Gastroesophageal sphincter (tissue), 3 donors: ENCODE data around the gene ZMYM3.

ENCODE experiments used
- EP300 ChIP-seq: sonication (generic); formaldehyde crosslinking; IDR thresholded peaks from one replicate; pipeline ENCODE4 v1.6.1; 2017; ENCODE audit warnings: antibody characterized with exemption, mild to moderate bottlenecking
- POLR2A ChIP-seq, 2 donors: fragments of 450-650 bp; IDR thresholded peaks; one replicate each; pipeline ENCODE4 v1.6.1; 2017; ENCODE audit warnings: antibody characterized with exemption in 2 of 2, mild to moderate bottlenecking in 2 of 2, moderate library complexity in 1 of 2
- TF ChIP-seq, protein P1 (sequence below), 4 experiments: fragments of 200-600 bp in 2 of 4; fragments of 450-650 bp in 2 of 4; sonication (generic) in 1 of 4; IDR thresholded peaks; one replicate each; pipeline ENCODE4 v1.5.1; 2017 to 2019; ENCODE audit warnings: antibody characterized with exemption in 4 of 4, mild to moderate bottlenecking in 2 of 4, moderate library complexity in 2 of 4

DNA sequence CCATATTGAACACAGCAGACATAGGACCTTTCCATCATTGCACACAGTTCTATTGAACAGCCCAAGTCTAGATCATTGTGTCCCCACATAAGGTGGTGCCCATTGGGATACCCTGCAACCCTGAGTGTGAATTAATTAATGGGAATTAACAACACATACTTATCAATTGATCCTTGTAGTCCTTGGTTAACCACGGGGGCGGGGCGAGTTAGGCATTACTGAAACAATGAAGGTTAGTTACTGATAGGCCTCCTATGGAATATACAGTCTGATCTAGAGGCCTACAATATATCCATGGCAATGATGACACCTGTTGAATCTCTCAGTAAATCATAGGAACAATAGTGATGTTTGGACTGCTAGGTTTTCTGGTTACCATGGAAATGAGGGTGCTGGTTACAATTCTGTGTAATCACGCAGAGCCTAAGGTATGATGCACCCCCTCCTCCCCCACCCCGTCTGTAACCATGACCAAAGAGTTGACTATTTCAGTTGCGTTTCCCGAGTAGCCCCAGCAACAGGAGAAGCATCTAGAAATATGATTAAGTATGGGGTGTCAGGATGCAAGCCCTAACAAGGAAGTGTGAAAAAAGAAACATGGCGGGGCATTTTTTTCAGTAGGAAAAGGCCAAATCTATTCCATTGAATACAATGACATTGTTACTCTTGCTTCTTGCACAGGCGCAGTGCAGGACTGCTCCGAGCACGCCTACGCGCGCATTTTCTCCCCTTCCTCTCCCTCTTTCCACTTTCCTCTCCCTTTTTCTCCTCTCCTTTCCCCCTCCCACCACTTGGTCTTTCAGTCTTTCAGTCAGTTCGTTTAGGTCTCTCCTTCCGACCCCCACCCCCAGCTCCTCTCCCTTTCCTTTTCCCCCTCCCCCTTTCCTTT, 28.8 kb upstream of the ZMYM3 start:
- TF ChIP-seq, protein P1, sequence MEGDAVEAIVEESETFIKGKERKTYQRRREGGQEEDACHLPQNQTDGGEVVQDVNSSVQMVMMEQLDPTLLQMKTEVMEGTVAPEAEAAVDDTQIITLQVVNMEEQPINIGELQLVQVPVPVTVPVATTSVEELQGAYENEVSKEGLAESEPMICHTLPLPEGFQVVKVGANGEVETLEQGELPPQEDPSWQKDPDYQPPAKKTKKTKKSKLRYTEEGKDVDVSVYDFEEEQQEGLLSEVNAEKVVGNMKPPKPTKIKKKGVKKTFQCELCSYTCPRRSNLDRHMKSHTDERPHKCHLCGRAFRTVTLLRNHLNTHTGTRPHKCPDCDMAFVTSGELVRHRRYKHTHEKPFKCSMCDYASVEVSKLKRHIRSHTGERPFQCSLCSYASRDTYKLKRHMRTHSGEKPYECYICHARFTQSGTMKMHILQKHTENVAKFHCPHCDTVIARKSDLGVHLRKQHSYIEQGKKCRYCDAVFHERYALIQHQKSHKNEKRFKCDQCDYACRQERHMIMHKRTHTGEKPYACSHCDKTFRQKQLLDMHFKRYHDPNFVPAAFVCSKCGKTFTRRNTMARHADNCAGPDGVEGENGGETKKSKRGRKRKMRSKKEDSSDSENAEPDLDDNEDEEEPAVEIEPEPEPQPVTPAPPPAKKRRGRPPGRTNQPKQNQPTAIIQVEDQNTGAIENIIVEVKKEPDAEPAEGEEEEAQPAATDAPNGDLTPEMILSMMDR (IDR thresholded peaks at IDR 0.05): no peak
- TF ChIP-seq POLR2A (IDR thresholded peaks at IDR 0.05) (no peak), EP300 (no peak)
